K562 (cell line): ENCODE results near the gene GTF3C4. TPM values are rescaled to one million over a fixed set of nuclear protein-coding genes. Genes with fewer than 3 reads are reported as not detected.

Source experiments
- ATAC-seq: fragments of 200-7000 bp; cut with Tn5 transposase; 3 replicates; pipeline ENCODE4 v1.9.1; 2020; ENCODE audit warnings: moderate library complexity
- BruUV-seq: library from RNA; stranded (reverse); fragments of 400-500 nt; replicated peaks from 2 replicates; lab custom pipeline; 2021; lab: Mats Ljungman, UMichigan
- CTCF ChIA-PET: fragments of 300-600 bp; formaldehyde crosslinking; extraction: SDS; loops from one replicate; lab custom pipeline; 2021; ENCODE audit warnings: low intra/inter-chr PET ratio; lab: Yijun Ruan, JAX
- POLR2A ChIA-PET: fragments of 300-600, 350-650 bp; sonication (Branson Sonifier 250); formaldehyde crosslinking; extraction: SDS; loops from one replicate; lab custom pipeline; 2021; ENCODE audit warnings: antibody characterized with exemption, inconsistent platforms; lab: Yijun Ruan, JAX
- DNase-seq, 4 experiments: peaks; one replicate each; pipeline versions ENCODE4 v3.0.0 to v3.0.0-alpha.2; 2011 to 2018; ENCODE audit warnings: low spot score in 3 of 4, mixed read lengths in 3 of 4; ENCODE audit errors: extremely low read depth in 1 of 4
- FAIRE-seq: peaks from 2 replicates; lab custom pipeline; 2011; peaks lifted over from hg19 to GRCh38; lab: Jason Lieb, UNC
- H2AFZ ChIP-seq: 2 replicates; pipeline ENCODE4 v1.6.0; 2011; ENCODE audit warnings: low read depth, low read length, control low read depth, inconsistent platforms
- H3K27ac ChIP-seq: fragments of 200-600 bp; 3 replicates; pipeline ENCODE4 v1.8.0; 2011; ENCODE audit warnings: low read depth, mild to moderate bottlenecking, control low read depth, inconsistent platforms, low read length, moderate library complexity, mixed read lengths; ENCODE audit errors: extremely low read depth
- H3K27me3 ChIP-seq, 2 experiments: fragments of 300-600 bp in 1 of 2; 2 replicates in 1 of 2; 3 replicates in 1 of 2; pipeline versions ENCODE4 v1.6.0 to v1.8.0; 2011; ENCODE audit warnings: inconsistent platforms in 2 of 2, low read length in 2 of 2, mild to moderate bottlenecking in 1 of 2, mixed read lengths in 1 of 2, moderate library complexity in 1 of 2; ENCODE audit not compliant: control insufficient read depth in 2 of 2, insufficient read depth in 2 of 2
- H3K36me3 ChIP-seq: fragments of 300-600 bp; 3 replicates; pipeline ENCODE4 v1.8.0; 2011; ENCODE audit warnings: mild to moderate bottlenecking, low read length, inconsistent platforms; ENCODE audit not compliant: control insufficient read depth, insufficient read depth
- H3K4me1 ChIP-seq, 2 experiments: fragments of 200-600 bp in 1 of 2; replicated peaks in 1 of 2; 2 replicates in 1 of 2; 3 replicates in 1 of 2; pipeline versions ENCODE4 v1.5.1 to v1.8.0; 2011; ENCODE audit warnings: inconsistent platforms in 2 of 2, low read length in 2 of 2, mild to moderate bottlenecking in 1 of 2, mixed read lengths in 1 of 2, moderate library complexity in 1 of 2; ENCODE audit not compliant: control insufficient read depth in 2 of 2, insufficient read depth in 2 of 2
- H3K4me2 ChIP-seq: 2 replicates; pipeline ENCODE4 v1.6.1; 2011; ENCODE audit warnings: low read length, control low read depth, inconsistent platforms, mixed read lengths; ENCODE audit not compliant: insufficient read depth
- H3K4me3 ChIP-seq: fragments of 200-600 bp; sonication (generic), shearing (Covaris generic); 2 replicates; pipeline ENCODE4 v1.5.1; 2016; ENCODE audit warnings: control low read depth, inconsistent platforms
- H3K79me2 ChIP-seq: fragments of 200-600 bp; 3 replicates; pipeline ENCODE4 v1.8.0; 2011; ENCODE audit warnings: low read length, inconsistent platforms; ENCODE audit not compliant: control insufficient read depth, insufficient read depth
- H3K9ac ChIP-seq, 2 experiments: 2 replicates each; pipeline versions ENCODE4 v1.6.0 to v1.6.1; 2011; ENCODE audit warnings: low read depth in 2 of 2, low read length in 2 of 2, control low read depth in 1 of 2, inconsistent platforms in 1 of 2, mild to moderate bottlenecking in 1 of 2, mixed read lengths in 1 of 2; ENCODE audit not compliant: insufficient read depth in 1 of 2
- H3K9me1 ChIP-seq: one replicate; pipeline ENCODE4 v1.6.0; 2011; ENCODE audit warnings: inconsistent platforms, mild to moderate bottlenecking, low read length, moderate library complexity; ENCODE audit not compliant: control insufficient read depth, insufficient read depth
- H3K9me3 ChIP-seq: replicated peaks from 2 replicates; pipeline ENCODE4 v1.5.1; 2011; ENCODE audit warnings: low read depth, low read length, inconsistent platforms; ENCODE audit not compliant: control insufficient read depth, insufficient read depth
- H4K20me1 ChIP-seq: replicated peaks from 2 replicates; pipeline ENCODE4 v1.6.1; 2011; ENCODE audit warnings: low read length, inconsistent platforms, mixed read lengths; ENCODE audit not compliant: control insufficient read depth, insufficient read depth
- CHD7 ChIP-seq: fragments of 200-600 bp; sonication (generic); IDR thresholded peaks from one replicate; pipeline ENCODE4 v1.6.1; 2012; ENCODE audit warnings: mild to moderate bottlenecking, low read depth, low read length, inconsistent platforms
- FOXM1 ChIP-seq, 2 experiments: fragments of 450-650 bp in 1 of 2; sonication (generic) in 1 of 2; formaldehyde crosslinking in 1 of 2; IDR thresholded peaks; 2 replicates each; pipeline versions ENCODE4 v1.6.1 to v1.9.0; 2017 to 2022; ENCODE audit warnings: low read depth in 2 of 2, mild to moderate bottlenecking in 2 of 2, missing genetic modification reagents in 1 of 2, moderate library complexity in 1 of 2
- HIVEP1 ChIP-seq: fragments of 250-450 bp; sonication (Bioruptor Pico); IDR thresholded peaks from 2 replicates; pipeline ENCODE4 v1.4.0; 2020; ENCODE audit warnings: mild to moderate bottlenecking
- IFI16 ChIP-seq: fragments of 250-450 bp; sonication (Bioruptor Pico); IDR thresholded peaks from 2 replicates; pipeline ENCODE4 v2.1.2; 2022; ENCODE audit warnings: mild to moderate bottlenecking, inconsistent platforms
- NCOA1 ChIP-seq: fragments of 450-650 bp; IDR thresholded peaks from 2 replicates; pipeline ENCODE4 v1.6.1; 2016; ENCODE audit warnings: low read depth
- STAT5A ChIP-seq: IDR thresholded peaks from 2 replicates; pipeline ENCODE4 v1.6.1; 2012; ENCODE audit warnings: low read length, inconsistent platforms, borderline replicate concordance
- ZEB2 ChIP-seq: fragments of 450-650 bp; IDR thresholded peaks from 2 replicates; pipeline ENCODE4 v1.6.1; 2016
- ZNF551 ChIP-seq: fragments of 250-450 bp; sonication (Bioruptor Pico); IDR thresholded peaks from 2 replicates; pipeline ENCODE4 v1.5.0; 2021; ENCODE audit warnings: mild to moderate bottlenecking, moderate library complexity
- WGBS: fragments of 100-300 bp; shearing (Covaris generic); methylation state at CpG from one replicate; pipeline ENCODE4 v1.1.6; 2016; ENCODE audit warnings: low coverage, mixed read lengths; ENCODE audit not compliant: insufficient coverage; ENCODE audit errors: missing lambda C conversion rate; 5-methylcytosine and 5-hydroxymethylcytosine counted together
- in situ Hi-C: fragments of 300-500 bp; cut with MboI; formaldehyde crosslinking; loops from 4 replicates; pipeline ENCODE4 v1.15.0; 2018; ENCODE audit warnings: inconsistent platforms, mixed read lengths
- intact Hi-C: fragments of 100-400 bp; cut with micrococcal nuclease; formaldehyde crosslinking; loops from 2 replicates; pipeline ENCODE4 v1.14.2; 2022
- polyA plus RNA-seq, 8 experiments: library from polyadenylated mRNA; depleted of rRNA in 4 of 8; stranded (reverse) in 5 of 8; unstranded in 3 of 8; fragments of >200 nt; fragmentation: Nextera tagmentation in 2 of 8; fragmentation: Illumina TruSeq in 1 of 8; extraction: Ambion mirVana in 2 of 8; extraction: Trizol in 1 of 8; gene quantifications; 2 replicates each; pipeline versions ENCODE4 v1.2.1 to v1.2.3, GENCODE V29; 2011 to 2014; ENCODE audit warnings: inconsistent platforms in 1 of 8, missing spikeins in 1 of 8
- total RNA-seq, 7 experiments: library from RNA; depleted of rRNA in 6 of 7; stranded (reverse); fragments of >200 nt in 6 of 7; fragmentation: Illumina TruSeq in 2 of 7; extraction: Trizol in 2 of 7; gene quantifications; 2 replicates each; pipeline versions ENCODE4 v1.2.1 to v1.2.3, GENCODE V29; 2011 to 2021; ENCODE audit warnings: low replicate concordance in 1 of 7
- TF ChIP-seq, protein P1 (sequence below): fragments of 450-650 bp; formaldehyde crosslinking; IDR thresholded peaks from 2 replicates; pipeline ENCODE4 v1.4.0; 2022; ENCODE audit warnings: missing genetic modification characterization
- TF ChIP-seq, protein P2 (sequence below): sonication (generic); IDR thresholded peaks from 2 replicates; pipeline ENCODE4 v1.6.1; 2016

Gene GTF3C4
- total and polyA plus RNA-seq, 9 of the 15 experiments (the other 6 are each of a cell fraction or from before 2014, with no cell fraction given), result 3.9 to 20.0 (median 12.2) TPM

DNA sequence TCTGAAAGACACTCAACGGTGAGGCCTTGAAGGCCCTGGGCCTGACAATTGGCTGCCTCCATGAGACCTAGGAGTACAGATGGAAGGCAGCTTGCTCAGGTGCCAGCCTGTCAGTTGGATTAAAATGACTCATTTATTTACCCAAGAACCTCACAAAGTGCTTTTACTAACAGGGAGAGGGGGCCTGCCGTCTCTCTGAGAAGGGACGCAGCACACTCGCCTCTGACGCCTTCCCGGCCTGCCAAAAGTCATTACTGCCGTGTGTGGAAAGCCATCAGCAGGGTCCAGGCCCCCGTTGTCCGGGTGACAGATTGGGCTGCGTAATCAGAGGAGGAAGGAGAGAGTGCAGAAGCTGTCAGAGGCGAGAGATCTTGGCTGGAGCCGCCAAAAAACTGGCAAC is 32.9 kb upstream of the GTF3C4 start:
- H3K27me3 ChIP-seq, result no peaks in the 10 kb centered on the region
- no peaks in the 10 kb centered on the region for H3K79me2 ChIP-seq
- in situ Hi-C loops, result no loop called here
- WGBS, result 94% methylated on average over 11 of the region's 12 CpGs
- ChIA-PET POLR2A (interaction anchor here (0.9 kb wide), 1 partner anchor 15 kb away, joined by 3 read pairs; no protein-coding TSS in a partner anchor), CTCF (no interaction called here)
- H3K9me3 ChIP-seq, result no peaks in the 10 kb centered on the region
- H3K9ac ChIP-seq, result no peak overlapping the region
- peaks cover 79% of the 10 kb centered on the region; the same call in 2 of the 3 replicates for H3K36me3 ChIP-seq
- intact Hi-C loops, result no loop called here
- no peak overlapping the region for H2AFZ ChIP-seq
- no peak for DNase-seq
- ATAC-seq, result no peak
- no TSS peak for BruUV-seq
- H3K4me3 ChIP-seq, result no peak overlapping the region
- H3K4me1 ChIP-seq, result no peaks in the 10 kb centered on the region
- FAIRE-seq, result no peak
- no peak overlapping the region for H3K4me2 ChIP-seq
- no peaks in the 10 kb centered on the region for H4K20me1 ChIP-seq
- no peak overlapping the region for H3K27ac ChIP-seq
- no peaks in the 10 kb centered on the region for H3K9me1 ChIP-seq
- TF ChIP-seq, protein P1, sequence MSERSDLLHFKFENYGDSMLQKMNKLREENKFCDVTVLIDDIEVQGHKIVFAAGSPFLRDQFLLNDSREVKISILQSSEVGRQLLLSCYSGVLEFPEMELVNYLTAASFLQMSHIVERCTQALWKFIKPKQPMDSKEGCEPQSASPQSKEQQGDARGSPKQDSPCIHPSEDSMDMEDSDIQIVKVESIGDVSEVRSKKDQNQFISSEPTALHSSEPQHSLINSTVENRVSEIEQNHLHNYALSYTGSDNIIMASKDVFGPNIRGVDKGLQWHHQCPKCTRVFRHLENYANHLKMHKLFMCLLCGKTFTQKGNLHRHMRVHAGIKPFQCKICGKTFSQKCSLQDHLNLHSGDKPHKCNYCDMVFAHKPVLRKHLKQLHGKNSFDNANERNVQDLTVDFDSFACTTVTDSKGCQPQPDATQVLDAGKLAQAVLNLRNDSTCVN (CRISPR knock-in tag), result no peak
- no peak for TF ChIP-seq ZEB2
- TF ChIP-seq CHD7, result no peak
- TF ChIP-seq NCOA1, result no peak
- TF ChIP-seq FOXM1 (IDR thresholded peaks at IDR 0.05; ENCODE audit: low read depth), result no peak
- TF ChIP-seq FOXM1 (CRISPR knock-in tag; IDR thresholded peaks at IDR 0.05; ENCODE audit: low read depth), result no peak
- no peak for TF ChIP-seq ZNF551 (CRISPR knock-in tag)
- TF ChIP-seq STAT5A, result no peak
- TF ChIP-seq, protein P2, sequence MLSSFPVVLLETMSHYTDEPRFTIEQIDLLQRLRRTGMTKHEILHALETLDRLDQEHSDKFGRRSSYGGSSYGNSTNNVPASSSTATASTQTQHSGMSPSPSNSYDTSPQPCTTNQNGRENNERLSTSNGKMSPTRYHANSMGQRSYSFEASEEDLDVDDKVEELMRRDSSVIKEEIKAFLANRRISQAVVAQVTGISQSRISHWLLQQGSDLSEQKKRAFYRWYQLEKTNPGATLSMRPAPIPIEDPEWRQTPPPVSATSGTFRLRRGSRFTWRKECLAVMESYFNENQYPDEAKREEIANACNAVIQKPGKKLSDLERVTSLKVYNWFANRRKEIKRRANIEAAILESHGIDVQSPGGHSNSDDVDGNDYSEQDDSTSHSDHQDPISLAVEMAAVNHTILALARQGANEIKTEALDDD, result no peak
- no peak for TF ChIP-seq HIVEP1
- TF ChIP-seq IFI16, result no peak
